Astrocyte of the cerebellum (primary cell): Measurements from ENCODE around the gene ATRNL1.

Source experiments
- DNase-seq: peaks from one replicate; pipeline ENCODE4 v3.0.0-alpha.2; 2011; ENCODE audit warnings: low read depth
- H3K4me3 ChIP-seq: 2 replicates; pipeline ENCODE4 v1.5.1; 2011; ENCODE audit warnings: mild to moderate bottlenecking, low read depth, low read length, moderate library complexity
- CTCF ChIP-seq: IDR thresholded peaks from 2 replicates; pipeline ENCODE4 v1.5.1; 2012; ENCODE audit warnings: low read length, low read depth, moderate library complexity, mild to moderate bottlenecking; ENCODE audit errors: missing control alignments
- in situ Hi-C: cut with HindIII; loops from 2 replicates; pipeline ENCODE4 v1.10.0; 2017; ENCODE audit warnings: low sequenced_read_pairs

ATRNL1 gene

GRCh38 chr10:115059301-115059898 is 33.8 kb upstream of the ATRNL1 start:
- no peak for DNase-seq
- in situ Hi-C loops = no loop called here
- no peak overlapping the region for H3K4me3 ChIP-seq
- no peak for TF ChIP-seq CTCF

- DNase-seq = no peak
- in situ Hi-C loops = no loop called here
- no peak for TF ChIP-seq CTCF
- no peak overlapping the region for H3K4me3 ChIP-seq
Measured at GRCh38 chr10:115063701-115064658, 29.2 kb upstream of the ATRNL1 start.

GRCh38 chr10:115065801-115066200 is 27.4 kb upstream of the ATRNL1 start:
- in situ Hi-C loops = no loop called here
- no peak for DNase-seq
- no peak overlapping the region for H3K4me3 ChIP-seq
- TF ChIP-seq CTCF = no peak

- no peak overlapping the region for H3K4me3 ChIP-seq
- DNase-seq = no peak
- no peak for TF ChIP-seq CTCF
- in situ Hi-C loops = no loop called here
Measured at GRCh38 chr10:115066528-115066927, 26.6 kb upstream of the ATRNL1 start.

GRCh38 chr10:115073796-115074195 is 19.4 kb upstream of the ATRNL1 start:
- H3K4me3 ChIP-seq = no peak overlapping the region
- TF ChIP-seq CTCF = no peak
- no peak for DNase-seq
- in situ Hi-C loops = no loop called here

- no peak for TF ChIP-seq CTCF
Measured at GRCh38 chr10:115082506-115082905, 10.7 kb upstream of the ATRNL1 start.

More at GRCh38 chr10:115082506-115082905, 10.7 kb upstream of the ATRNL1 start:
- in situ Hi-C loops = no loop called here
- H3K4me3 ChIP-seq = no peak overlapping the region
- peak; percentile 23 for DNase-seq
